Measurements from ENCODE around the gene LBHD1.

Gene LBHD1

GRCh38 chr11:62671608-62672389 is at the start of gene LBHD1, which contains the start of gene UQCC3:
Gene LBHD1, minus strand, starts transcription at chr11:62672267. Its CDS starts 2,236 bp downstream, at chr11:62670031.
Gene UQCC3, plus strand, starts transcription at chr11:62671673. Its CDS starts 73 bp downstream, at chr11:62671746.
- H3K4me3 ChIP-seq (ENCODE audit: low read length in 2 of 2), result peak within 1 kb of the TSS; percentile 94 to 98
- H3K4me1 ChIP-seq (ENCODE audit: control insufficient read depth in 2 of 2, insufficient read depth in 2 of 2, low read length in 2 of 2), result peaks cover 24 to 30% of the 10 kb centered on the region in 2 donors
- no peaks in the 10 kb centered on the region for H3K9me3 ChIP-seq (ENCODE audit: control insufficient read depth in 2 of 2, low read length in 2 of 2)
- peak within 1 kb of the TSS; percentile 86 to 95 for H3K9ac ChIP-seq (ENCODE audit: low read depth in 1 of 2, low read length in 2 of 2)
- H3K36me3 ChIP-seq (ENCODE audit: control insufficient read depth in 2 of 2, insufficient read depth in 2 of 2, low read length in 2 of 2), result peaks cover 13 to 20% of the 10 kb centered on the region in 2 donors
- peak within 1 kb of the TSS; percentile 87 to 92 for H3K27ac ChIP-seq (ENCODE audit: low read depth in 2 of 2, low read length in 2 of 2)
- H3K27me3 ChIP-seq (ENCODE audit: control insufficient read depth in 2 of 2, insufficient read depth in 2 of 2, low read length in 2 of 2), result no peaks in the 10 kb centered on the region

- Histone ChIP-seq H3K4me1 (ENCODE audit: control insufficient read depth in 2 of 2, insufficient read depth in 2 of 2, low read length in 2 of 2) (peaks cover 8% of the 10 kb centered on the region in 2 donors), H3K27me3 (ENCODE audit: control insufficient read depth in 2 of 2, insufficient read depth in 2 of 2, low read length in 2 of 2) (no peaks in the 10 kb centered on the region), H3K4me3 (ENCODE audit: low read length in 2 of 2) (no peak overlapping the region), H3K9ac (ENCODE audit: low read depth in 1 of 2, low read length in 2 of 2) (no peak overlapping the region), H3K27ac (ENCODE audit: low read depth in 2 of 2, low read length in 2 of 2) (no peak overlapping the region), H3K9me3 (ENCODE audit: control insufficient read depth in 2 of 2, low read length in 2 of 2) (no peaks in the 10 kb centered on the region), H3K36me3 (ENCODE audit: control insufficient read depth in 2 of 2, insufficient read depth in 2 of 2, low read length in 2 of 2) (peaks cover 88 to 90% of the 10 kb centered on the region in 2 donors)
Measured at GRCh38 chr11:62719302-62719978, 47.4 kb upstream of the LBHD1 start.

- Histone ChIP-seq H3K4me1 (ENCODE audit: control insufficient read depth in 2 of 2, insufficient read depth in 2 of 2, low read length in 2 of 2) (peaks cover 10 to 12% of the 10 kb centered on the region in 2 donors), H3K9ac (ENCODE audit: low read depth in 1 of 2, low read length in 2 of 2) (no peak overlapping the region), H3K27ac (ENCODE audit: low read depth in 2 of 2, low read length in 2 of 2) (no peak overlapping the region), H3K27me3 (ENCODE audit: control insufficient read depth in 2 of 2, insufficient read depth in 2 of 2, low read length in 2 of 2) (no peaks in the 10 kb centered on the region), H3K9me3 (ENCODE audit: control insufficient read depth in 2 of 2, low read length in 2 of 2) (no peaks in the 10 kb centered on the region), H3K36me3 (ENCODE audit: control insufficient read depth in 2 of 2, insufficient read depth in 2 of 2, low read length in 2 of 2) (peaks cover 78 to 81% of the 10 kb centered on the region in 2 donors), H3K4me3 (ENCODE audit: low read length in 2 of 2) (no peak overlapping the region)
Measured at GRCh38 chr11:62716816-62717215, 44.7 kb upstream of the LBHD1 start.

DNA sequence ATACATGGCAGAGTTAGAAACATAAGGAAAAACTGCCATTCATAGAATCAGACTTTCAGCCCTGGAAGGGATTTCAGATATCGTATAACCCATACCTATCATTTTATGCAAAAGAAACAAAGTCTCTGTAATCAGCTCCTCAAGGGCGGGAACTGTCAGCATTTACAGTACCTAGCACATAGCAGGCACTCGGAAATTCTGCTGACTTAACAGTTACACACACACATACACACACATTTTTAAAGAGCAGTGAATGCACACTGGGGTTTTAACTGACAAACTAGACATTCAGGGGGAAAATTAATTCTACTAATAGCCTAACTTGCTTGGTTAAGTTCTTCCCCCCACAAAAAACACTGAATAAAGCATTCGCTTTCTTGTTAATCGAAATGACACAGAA is 44.1 kb upstream of the LBHD1 start:
- peaks cover 77% of the 10 kb centered on the region in 2 donors for H3K36me3 ChIP-seq (ENCODE audit: control insufficient read depth in 2 of 2, insufficient read depth in 2 of 2, low read length in 2 of 2)
- H3K27me3 ChIP-seq (ENCODE audit: control insufficient read depth in 2 of 2, insufficient read depth in 2 of 2, low read length in 2 of 2), result no peaks in the 10 kb centered on the region
- H3K4me3 ChIP-seq (ENCODE audit: low read length in 2 of 2), result no peak overlapping the region
- H3K9ac ChIP-seq (ENCODE audit: low read depth in 1 of 2, low read length in 2 of 2), result no peak overlapping the region
- no peaks in the 10 kb centered on the region for H3K9me3 ChIP-seq (ENCODE audit: control insufficient read depth in 2 of 2, low read length in 2 of 2)
- H3K27ac ChIP-seq (ENCODE audit: low read depth in 2 of 2, low read length in 2 of 2), result no peak overlapping the region
- H3K4me1 ChIP-seq (ENCODE audit: control insufficient read depth in 2 of 2, insufficient read depth in 2 of 2, low read length in 2 of 2), result peaks cover 10 to 12% of the 10 kb centered on the region in 2 donors

- H3K27ac ChIP-seq (ENCODE audit: low read depth in 2 of 2, low read length in 2 of 2), result no peak overlapping the region
- H3K36me3 ChIP-seq (ENCODE audit: control insufficient read depth in 2 of 2, insufficient read depth in 2 of 2, low read length in 2 of 2), result peaks cover 73 to 74% of the 10 kb centered on the region in 2 donors
- no peaks in the 10 kb centered on the region for H3K27me3 ChIP-seq (ENCODE audit: control insufficient read depth in 2 of 2, insufficient read depth in 2 of 2, low read length in 2 of 2)
- H3K4me3 ChIP-seq (ENCODE audit: low read length in 2 of 2), result no peak overlapping the region
- H3K9ac ChIP-seq (ENCODE audit: low read depth in 1 of 2, low read length in 2 of 2), result no peak overlapping the region
- H3K4me1 ChIP-seq (ENCODE audit: control insufficient read depth in 2 of 2, insufficient read depth in 2 of 2, low read length in 2 of 2), result peaks cover 11 to 15% of the 10 kb centered on the region in 2 donors
- no peaks in the 10 kb centered on the region for H3K9me3 ChIP-seq (ENCODE audit: control insufficient read depth in 2 of 2, low read length in 2 of 2)
Measured at GRCh38 chr11:62715150-62716130, 43.4 kb upstream of the LBHD1 start.

GRCh38 chr11:62713343-62713742 is 41.3 kb upstream of the LBHD1 start:
- peak overlapping the region; percentile 53 to 56 for H3K27ac ChIP-seq (ENCODE audit: low read depth in 2 of 2, low read length in 2 of 2)
- no peaks in the 10 kb centered on the region for H3K9me3 ChIP-seq (ENCODE audit: control insufficient read depth in 2 of 2, low read length in 2 of 2)
- peaks cover 59 to 60% of the 10 kb centered on the region in 2 donors for H3K36me3 ChIP-seq (ENCODE audit: control insufficient read depth in 2 of 2, insufficient read depth in 2 of 2, low read length in 2 of 2)
- H3K27me3 ChIP-seq (ENCODE audit: control insufficient read depth in 2 of 2, insufficient read depth in 2 of 2, low read length in 2 of 2), result no peaks in the 10 kb centered on the region
- H3K4me1 ChIP-seq (ENCODE audit: control insufficient read depth in 2 of 2, insufficient read depth in 2 of 2, low read length in 2 of 2), result peaks cover 29 to 32% of the 10 kb centered on the region in 2 donors
- H3K4me3 ChIP-seq (ENCODE audit: low read length in 2 of 2), result no peak overlapping the region
- H3K9ac ChIP-seq (ENCODE audit: low read depth in 1 of 2, low read length in 2 of 2), result peak overlapping the region in 1 of 2 donors; percentile 33

GRCh38 chr11:62712861-62713260 is 40.8 kb upstream of the LBHD1 start:
- Histone ChIP-seq H3K4me3 (ENCODE audit: low read length in 2 of 2) (no peak overlapping the region), H3K36me3 (ENCODE audit: control insufficient read depth in 2 of 2, insufficient read depth in 2 of 2, low read length in 2 of 2) (peaks cover 55% of the 10 kb centered on the region in 2 donors), H3K9me3 (ENCODE audit: control insufficient read depth in 2 of 2, low read length in 2 of 2) (no peaks in the 10 kb centered on the region), H3K27me3 (ENCODE audit: control insufficient read depth in 2 of 2, insufficient read depth in 2 of 2, low read length in 2 of 2) (no peaks in the 10 kb centered on the region), H3K4me1 (ENCODE audit: control insufficient read depth in 2 of 2, insufficient read depth in 2 of 2, low read length in 2 of 2) (peaks cover 30 to 33% of the 10 kb centered on the region in 2 donors), H3K27ac (ENCODE audit: low read depth in 2 of 2, low read length in 2 of 2) (peak overlapping the region; percentile 53 to 56), H3K9ac (ENCODE audit: low read depth in 1 of 2, low read length in 2 of 2) (no peak overlapping the region)

DNA sequence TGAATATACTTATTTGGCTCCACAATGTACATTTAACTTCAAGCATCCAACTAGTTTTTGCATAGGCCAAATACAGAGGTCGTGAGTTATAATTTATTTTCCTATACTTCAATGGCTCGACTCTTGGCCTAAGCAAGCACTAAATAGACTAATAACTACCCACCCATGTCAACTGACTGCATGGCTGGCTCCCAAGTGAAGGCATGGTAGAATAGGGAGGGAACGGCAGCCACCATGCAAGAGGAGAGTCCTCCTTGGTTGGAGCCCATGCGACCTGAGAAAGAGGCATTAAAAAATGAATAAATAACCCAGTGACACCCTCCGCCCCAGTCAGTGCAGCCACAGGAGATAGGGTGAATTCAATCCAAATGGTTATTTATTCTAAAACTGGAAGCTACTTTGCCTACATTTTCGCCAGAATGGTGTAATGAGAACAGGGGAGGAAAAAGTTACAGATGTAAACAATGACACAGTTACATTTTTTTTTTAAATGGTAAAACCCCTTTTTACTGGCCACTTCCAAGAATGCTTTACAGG is 40.3 kb upstream of the LBHD1 start:
- H3K9ac ChIP-seq (ENCODE audit: low read depth in 1 of 2, low read length in 2 of 2), result no peak overlapping the region
- peaks cover 50 to 51% of the 10 kb centered on the region in 2 donors for H3K36me3 ChIP-seq (ENCODE audit: control insufficient read depth in 2 of 2, insufficient read depth in 2 of 2, low read length in 2 of 2)
- peak overlapping the region in 1 of 2 donors; percentile 53 for H3K27ac ChIP-seq (ENCODE audit: low read depth in 2 of 2, low read length in 2 of 2)
- peaks cover 30 to 33% of the 10 kb centered on the region in 2 donors for H3K4me1 ChIP-seq (ENCODE audit: control insufficient read depth in 2 of 2, insufficient read depth in 2 of 2, low read length in 2 of 2)
- no peak overlapping the region for H3K4me3 ChIP-seq (ENCODE audit: low read length in 2 of 2)
- no peaks in the 10 kb centered on the region for H3K9me3 ChIP-seq (ENCODE audit: control insufficient read depth in 2 of 2, low read length in 2 of 2)
- no peaks in the 10 kb centered on the region for H3K27me3 ChIP-seq (ENCODE audit: control insufficient read depth in 2 of 2, insufficient read depth in 2 of 2, low read length in 2 of 2)

GRCh38 chr11:62710001-62710345 is 37.9 kb upstream of the LBHD1 start:
- Histone ChIP-seq H3K9ac (ENCODE audit: low read depth in 1 of 2, low read length in 2 of 2) (peak overlapping the region; percentile 86 to 90), H3K27me3 (ENCODE audit: control insufficient read depth in 2 of 2, insufficient read depth in 2 of 2, low read length in 2 of 2) (no peaks in the 10 kb centered on the region), H3K36me3 (ENCODE audit: control insufficient read depth in 2 of 2, insufficient read depth in 2 of 2, low read length in 2 of 2) (peaks cover 27 to 29% of the 10 kb centered on the region in 2 donors), H3K4me1 (ENCODE audit: control insufficient read depth in 2 of 2, insufficient read depth in 2 of 2, low read length in 2 of 2) (peaks cover 46 to 51% of the 10 kb centered on the region in 2 donors), H3K4me3 (ENCODE audit: low read length in 2 of 2) (peak overlapping the region; percentile 82 to 92), H3K9me3 (ENCODE audit: control insufficient read depth in 2 of 2, low read length in 2 of 2) (no peaks in the 10 kb centered on the region), H3K27ac (ENCODE audit: low read depth in 2 of 2, low read length in 2 of 2) (peak overlapping the region; percentile 93 to 95)

Data from mucosa of rectum (tissue), 2 donors.